Stomach (tissue), 4 donors: ENCODE results near the gene PBXIP1.
A peak's percentile ranks its signal among the peaks of the same experiment; 100 is the strongest.

ENCODE experiments used
- CTCF ChIP-seq, 7 experiments: fragments of 450-650 bp in 4 of 7; fragments of 200-600 bp in 3 of 7; sonication (generic) in 3 of 7; IDR thresholded peaks; one replicate each; pipeline ENCODE4 v1.5.1; 2016 to 2019; ENCODE audit warnings: antibody characterized with exemption in 7 of 7, control low read depth in 2 of 7, mild to moderate bottlenecking in 1 of 7
- EP300 ChIP-seq: sonication (generic); formaldehyde crosslinking; IDR thresholded peaks from one replicate; pipeline ENCODE4 v1.6.1; 2017; ENCODE audit warnings: antibody characterized with exemption
- POLR2A ChIP-seq, 4 donors: fragments of 450-650 bp; IDR thresholded peaks; one replicate each; pipeline ENCODE4 v1.6.1; 2016; ENCODE audit warnings: antibody characterized with exemption in 4 of 4, control low read depth in 2 of 4, mild to moderate bottlenecking in 1 of 4, moderate library complexity in 1 of 4

- TF ChIP-seq CTCF (IDR thresholded peaks at IDR 0.05) (peak in 2 of 7 experiments; percentile 18 to 32), EP300 (no peak), POLR2A (IDR thresholded peaks at IDR 0.05) (no peak)
Measured at GRCh38 chr1:154937085-154937987, 18.6 kb downstream of the PBXIP1 start.
